ENCODE data around the gene PATL1.

Gene PATL1

GRCh38 chr11:59673291-59673690 is 4.5 kb upstream of the PATL1 start:
- TF ChIP-seq ZFP3 (CRISPR knock-in tag; IDR thresholded peaks at IDR 0.05) (no peak), OSR1 (CRISPR knock-in tag; IDR thresholded peaks at IDR 0.05) (no peak), ESRRG (CRISPR knock-in tag; IDR thresholded peaks at IDR 0.05) (no peak), ZNF70 (CRISPR knock-in tag; IDR thresholded peaks at IDR 0.05) (no peak), ZNF8 (CRISPR knock-in tag; IDR thresholded peaks at IDR 0.05) (no peak), ARNTL (CRISPR knock-in tag; IDR thresholded peaks at IDR 0.05; ENCODE audit: borderline replicate concordance, low read depth) (no peak)
- TF ChIP-seq, protein P1, sequence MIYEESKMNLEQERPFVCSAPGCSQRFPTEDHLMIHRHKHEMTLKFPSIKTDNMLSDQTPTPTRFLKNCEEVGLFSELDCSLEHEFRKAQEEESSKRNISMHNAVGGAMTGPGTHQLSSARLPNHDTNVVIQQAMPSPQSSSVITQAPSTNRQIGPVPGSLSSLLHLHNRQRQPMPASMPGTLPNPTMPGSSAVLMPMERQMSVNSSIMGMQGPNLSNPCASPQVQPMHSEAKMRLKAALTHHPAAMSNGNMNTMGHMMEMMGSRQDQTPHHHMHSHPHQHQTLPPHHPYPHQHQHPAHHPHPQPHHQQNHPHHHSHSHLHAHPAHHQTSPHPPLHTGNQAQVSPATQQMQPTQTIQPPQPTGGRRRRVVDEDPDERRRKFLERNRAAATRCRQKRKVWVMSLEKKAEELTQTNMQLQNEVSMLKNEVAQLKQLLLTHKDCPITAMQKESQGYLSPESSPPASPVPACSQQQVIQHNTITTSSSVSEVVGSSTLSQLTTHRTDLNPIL (CRISPR knock-in tag; IDR thresholded peaks at IDR 0.05; ENCODE audit: low read depth) = no peak
- TF ChIP-seq, protein P2, sequence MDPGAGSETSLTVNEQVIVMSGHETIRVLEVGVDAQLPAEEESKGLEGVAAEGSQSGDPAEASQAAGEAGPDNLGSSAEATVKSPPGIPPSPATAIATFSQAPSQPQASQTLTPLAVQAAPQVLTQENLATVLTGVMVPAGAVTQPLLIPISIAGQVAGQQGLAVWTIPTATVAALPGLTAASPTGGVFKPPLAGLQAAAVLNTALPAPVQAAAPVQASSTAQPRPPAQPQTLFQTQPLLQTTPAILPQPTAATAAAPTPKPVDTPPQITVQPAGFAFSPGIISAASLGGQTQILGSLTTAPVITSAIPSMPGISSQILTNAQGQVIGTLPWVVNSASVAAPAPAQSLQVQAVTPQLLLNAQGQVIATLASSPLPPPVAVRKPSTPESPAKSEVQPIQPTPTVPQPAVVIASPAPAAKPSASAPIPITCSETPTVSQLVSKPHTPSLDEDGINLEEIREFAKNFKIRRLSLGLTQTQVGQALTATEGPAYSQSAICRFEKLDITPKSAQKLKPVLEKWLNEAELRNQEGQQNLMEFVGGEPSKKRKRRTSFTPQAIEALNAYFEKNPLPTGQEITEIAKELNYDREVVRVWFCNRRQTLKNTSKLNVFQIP (CRISPR knock-in tag; IDR thresholded peaks at IDR 0.05; ENCODE audit: borderline replicate concordance, low read depth) = no peak

GRCh38 chr11:59671471-59671870 is 2.6 kb upstream of the PATL1 start:
- no peak for ATAC-seq

More at GRCh38 chr11:59673291-59673690, 4.5 kb upstream of the PATL1 start:
- no peak for ATAC-seq

DNA sequence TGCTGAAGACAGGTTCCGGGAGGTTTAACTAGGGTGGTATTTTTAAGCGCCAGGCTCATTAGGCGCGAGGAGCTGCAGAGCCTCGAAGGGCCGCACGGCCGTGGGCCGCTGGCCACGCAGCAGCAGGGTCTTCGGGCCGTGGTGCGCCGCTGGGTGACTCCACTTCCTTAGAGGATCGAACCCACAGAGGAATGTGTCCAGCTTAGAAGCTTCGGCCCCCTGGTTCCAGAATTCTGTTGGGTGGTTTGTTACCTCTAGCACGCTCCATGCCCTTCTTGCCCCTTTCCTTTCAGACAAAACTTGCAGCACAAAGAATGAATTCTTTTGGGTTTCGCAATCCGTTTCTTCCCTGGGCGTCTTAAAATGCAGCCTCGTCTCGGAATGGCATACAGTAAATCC is 773 bp upstream of the PATL1 start:
- ATAC-seq = peak; percentile 39
- TF ChIP-seq TCF4 (CRISPR knock-in tag; IDR thresholded peaks at IDR 0.05; ENCODE audit: borderline replicate concordance) (no peak), CSDC2 (CRISPR knock-in tag; IDR thresholded peaks at IDR 0.05) (0 out of 2 replicates have a peak, but pooled peaks have one; percentile 23), ZNF70 (CRISPR knock-in tag; IDR thresholded peaks at IDR 0.05) (peak; percentile 76)

More at GRCh38 chr11:59671471-59671870, 2.6 kb upstream of the PATL1 start:
- no peak for TF ChIP-seq GLIS3 (CRISPR knock-in tag; IDR thresholded peaks at IDR 0.05)
- TF ChIP-seq TSHZ2 (CRISPR knock-in tag; IDR thresholded peaks at IDR 0.05) = no peak
- TF ChIP-seq TCF4 (CRISPR knock-in tag; IDR thresholded peaks at IDR 0.05; ENCODE audit: borderline replicate concordance) = no peak
- TF ChIP-seq ESRRG (CRISPR knock-in tag; IDR thresholded peaks at IDR 0.05) = no peak
- no peak for TF ChIP-seq OSR1 (CRISPR knock-in tag; IDR thresholded peaks at IDR 0.05)
- no peak for TF ChIP-seq ARNTL (CRISPR knock-in tag; IDR thresholded peaks at IDR 0.05; ENCODE audit: borderline replicate concordance, low read depth)
- TF ChIP-seq TOX (CRISPR knock-in tag; IDR thresholded peaks at IDR 0.05; ENCODE audit: borderline replicate concordance) = no peak
- no peak for TF ChIP-seq CSDC2 (CRISPR knock-in tag; IDR thresholded peaks at IDR 0.05)
- TF ChIP-seq ZNF70 (CRISPR knock-in tag; IDR thresholded peaks at IDR 0.05) = no peak
- no peak for TF ChIP-seq SNAI2 (CRISPR knock-in tag; IDR thresholded peaks at IDR 0.05)

DNA sequence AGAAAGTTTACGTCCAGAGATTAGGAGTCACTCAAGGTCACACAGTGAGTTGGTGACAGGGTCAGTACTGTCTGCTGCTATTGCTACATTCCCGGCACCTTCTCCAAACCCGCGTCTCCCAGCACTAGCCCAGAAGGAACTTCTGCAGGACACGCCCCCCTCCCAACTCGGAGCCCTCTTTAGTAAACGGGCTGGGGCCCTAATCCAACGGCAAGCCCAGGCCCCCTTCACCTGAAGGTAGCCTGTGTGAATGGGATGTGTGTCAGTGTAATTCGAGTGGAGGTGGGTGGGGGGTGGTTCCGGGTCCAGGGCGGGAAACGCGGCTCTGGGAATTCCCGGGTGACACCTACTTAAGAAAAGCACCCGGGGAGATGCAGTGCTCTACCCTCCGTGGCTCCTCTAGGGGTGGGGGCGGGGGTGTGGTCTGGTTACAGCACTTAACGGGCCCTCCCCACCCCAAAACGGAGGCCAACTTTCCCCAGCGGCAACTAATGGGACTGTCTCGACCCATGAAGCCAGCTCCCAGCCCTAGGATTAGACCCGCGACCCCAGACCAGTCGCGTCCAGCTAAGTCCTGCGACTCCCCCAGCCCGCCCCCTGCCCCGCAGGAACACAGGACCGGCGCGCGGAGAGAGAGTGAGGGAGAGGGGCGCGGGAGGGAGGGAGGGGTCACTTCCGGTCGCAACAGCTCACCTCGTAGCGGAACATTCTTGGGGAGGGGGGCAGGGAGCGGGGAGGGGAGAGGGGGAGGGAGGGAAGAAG is 468 bp downstream of the PATL1 start:
- TF ChIP-seq ZNF8 (CRISPR knock-in tag; IDR thresholded peaks at IDR 0.05) = no peak
- no peak for TF ChIP-seq ISL1 (CRISPR knock-in tag; IDR thresholded peaks at IDR 0.05)
- TF ChIP-seq CSDC2 (CRISPR knock-in tag; IDR thresholded peaks at IDR 0.05) = no peak
- no peak for TF ChIP-seq ESRRG (CRISPR knock-in tag; IDR thresholded peaks at IDR 0.05)
- TF ChIP-seq PATZ1 (CRISPR knock-in tag; IDR thresholded peaks at IDR 0.05; ENCODE audit: borderline replicate concordance) = peak; percentile 87
- peak; percentile 33 for ATAC-seq

- ATAC-seq = no peak
- no peak for TF ChIP-seq PATZ1 (CRISPR knock-in tag; IDR thresholded peaks at IDR 0.05; ENCODE audit: borderline replicate concordance)
- TF ChIP-seq ZNF8 (CRISPR knock-in tag; IDR thresholded peaks at IDR 0.05) = no peak
- no peak for TF ChIP-seq ESRRG (CRISPR knock-in tag; IDR thresholded peaks at IDR 0.05)
- TF ChIP-seq ZFP30 (CRISPR knock-in tag; IDR thresholded peaks at IDR 0.05) = no peak
- TF ChIP-seq, protein P2 (CRISPR knock-in tag; IDR thresholded peaks at IDR 0.05; ENCODE audit: borderline replicate concordance, low read depth) = no peak
- TF ChIP-seq ISL1 (CRISPR knock-in tag; IDR thresholded peaks at IDR 0.05) = no peak
- TF ChIP-seq BACH2 (CRISPR knock-in tag; IDR thresholded peaks at IDR 0.05; ENCODE audit: borderline replicate concordance) = no peak
- TF ChIP-seq TOX (CRISPR knock-in tag; IDR thresholded peaks at IDR 0.05; ENCODE audit: borderline replicate concordance) = no peak
- no peak for TF ChIP-seq RARB (CRISPR knock-in tag; IDR thresholded peaks at IDR 0.05)
- TF ChIP-seq, protein P1 (CRISPR knock-in tag; IDR thresholded peaks at IDR 0.05; ENCODE audit: low read depth) = no peak
- TF ChIP-seq SNAI2 (CRISPR knock-in tag; IDR thresholded peaks at IDR 0.05) = no peak
- TF ChIP-seq OSR1 (CRISPR knock-in tag; IDR thresholded peaks at IDR 0.05) = no peak
Observed at GRCh38 chr11:59667812-59668187, 1.0 kb downstream of the PATL1 start.
